UCSD-AML1 (cell line): ENCODE results near the gene FCHSD1.
"Not testable (repeated sequence)": the region's sequence is repeated elsewhere in the genome, so short reads cannot be mapped to it uniquely, and the experiment has no call there.

Experiments
- DNase-seq: peaks from one replicate; lab custom pipeline; 2025; ENCODE audit not compliant: unreplicated experiment; lab: John Stamatoyannopoulos, UW

FCHSD1 gene

DNA sequence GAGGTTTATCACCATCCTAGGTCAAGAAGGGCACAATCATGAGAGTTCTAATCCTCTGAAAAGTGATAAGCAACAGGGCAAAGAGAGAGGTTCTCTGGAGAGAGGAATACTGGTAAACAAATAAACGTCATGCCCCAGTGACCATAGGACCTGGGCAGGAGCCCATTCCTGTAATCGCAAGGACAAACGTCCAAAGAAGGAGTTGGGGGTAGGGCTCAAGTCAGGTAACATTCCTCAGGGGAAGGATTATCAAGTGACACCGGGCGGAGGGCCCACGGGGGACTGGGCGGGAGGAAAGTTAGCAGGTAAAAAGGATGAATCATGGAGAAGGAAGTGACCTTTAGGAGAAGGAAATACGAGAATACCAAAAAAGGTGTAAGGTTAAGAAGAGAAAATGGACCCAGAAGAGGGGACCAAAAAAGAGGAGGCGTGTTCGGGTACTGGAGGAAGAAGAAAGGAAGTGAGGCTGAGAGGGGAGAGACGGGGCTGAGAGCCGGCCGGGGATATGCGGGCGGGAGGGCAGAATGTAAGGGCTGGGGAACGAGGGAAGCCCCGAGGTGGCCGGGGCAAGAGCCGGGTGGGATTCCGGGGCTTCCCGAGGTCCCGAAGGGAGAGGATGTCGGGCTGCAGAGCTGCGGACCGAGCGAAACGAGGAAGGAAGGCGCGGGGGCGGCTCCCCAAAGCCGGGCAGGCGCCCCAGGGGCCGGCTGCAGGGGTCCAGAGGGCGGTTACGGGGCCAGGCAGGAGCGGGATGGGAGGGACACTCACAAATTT lies 33.0 kb downstream of the FCHSD1 start:
- peak; percentile 67 for DNase-seq

DNA sequence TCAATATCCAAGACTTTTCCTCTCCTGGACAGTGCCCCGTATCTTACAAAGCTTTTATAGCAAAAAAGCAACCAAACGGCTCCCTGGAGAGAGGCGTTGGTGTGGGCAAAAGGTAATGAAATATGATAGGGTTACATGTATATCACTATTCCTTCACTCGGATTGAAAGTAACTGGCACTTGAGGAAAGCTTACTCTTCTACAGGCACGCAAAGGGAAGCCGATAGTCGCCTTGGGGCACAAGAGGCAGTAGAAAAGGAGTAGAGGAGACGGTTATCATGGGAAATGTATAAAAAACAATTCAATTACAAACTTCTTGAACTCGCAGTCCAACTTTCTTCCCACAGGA lies 33.6 kb downstream of the FCHSD1 start:
- DNase-seq: no peak

DNA sequence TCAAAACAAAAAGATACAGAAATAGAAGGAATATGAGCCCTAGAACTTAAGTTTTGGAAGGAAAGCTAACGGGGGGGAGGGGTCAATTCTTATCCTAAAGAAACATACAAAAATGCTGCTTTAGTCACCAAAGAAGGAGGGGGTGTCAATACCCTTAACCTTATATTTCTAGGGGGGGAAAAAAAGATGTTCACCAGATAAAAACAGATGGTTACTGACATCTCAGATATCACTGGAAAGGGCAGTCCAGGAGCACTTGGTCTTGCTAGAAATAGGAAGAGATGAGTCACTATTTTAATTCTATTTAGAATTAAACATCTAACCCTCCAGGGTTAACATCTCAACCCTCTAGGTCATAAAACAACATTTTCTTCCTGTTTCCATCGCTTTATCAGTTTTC lies 34.1 kb downstream of the FCHSD1 start:
- DNase-seq: no peak

DNA sequence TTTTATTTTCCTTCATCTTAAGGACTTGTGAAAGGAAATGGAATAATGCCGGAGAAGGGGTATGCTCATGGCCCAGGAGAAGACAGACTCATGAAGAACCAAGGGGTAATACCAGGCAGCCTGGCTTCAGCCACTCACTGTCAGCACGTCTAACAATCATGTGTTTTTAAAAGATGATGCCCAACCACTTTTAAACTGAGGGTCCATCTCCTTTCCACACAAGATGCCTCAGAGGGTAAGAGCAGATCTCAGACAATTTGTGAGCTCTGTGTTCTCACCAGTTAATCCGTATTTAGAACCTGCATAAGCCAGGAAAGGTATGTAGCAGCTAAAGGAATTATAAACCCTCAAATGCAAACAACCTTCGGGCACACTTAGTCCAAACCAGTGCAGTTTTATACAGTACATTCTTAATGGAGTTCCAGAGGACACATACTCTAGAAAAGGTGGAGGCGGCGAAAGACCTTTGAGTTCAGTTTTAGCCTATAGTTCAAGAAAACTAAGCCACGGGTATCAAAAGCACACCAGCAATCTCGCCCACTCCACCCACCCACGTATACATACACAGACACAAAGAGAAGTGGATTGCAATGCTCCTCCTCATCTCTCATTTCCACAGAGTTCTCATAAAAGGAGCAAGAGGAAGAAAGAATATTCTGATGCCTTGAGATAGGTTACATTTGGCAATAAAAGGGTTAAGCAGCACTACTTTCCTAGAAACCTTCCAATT lies 35.1 kb downstream of the FCHSD1 start:
- no peak for DNase-seq

DNA sequence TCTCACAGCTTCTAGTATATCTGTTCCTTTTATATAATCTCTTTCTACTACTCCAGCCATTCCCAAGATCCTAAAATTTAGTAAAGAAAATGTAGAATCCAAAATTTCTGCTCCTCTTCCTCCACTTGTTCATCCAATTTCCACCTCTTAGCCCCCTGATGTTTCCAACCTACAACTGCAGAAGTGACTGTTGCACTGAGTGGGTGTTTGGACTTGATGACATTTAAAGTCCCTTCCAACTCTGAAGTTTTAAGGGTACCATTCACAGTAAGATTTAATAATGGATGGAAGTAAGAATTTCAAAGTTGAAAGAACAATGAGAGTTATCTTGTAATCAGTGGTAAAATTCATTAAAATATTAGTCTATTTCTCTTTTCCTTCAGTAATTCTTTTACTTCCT lies 37.9 kb downstream of the FCHSD1 start:
- no peak for DNase-seq

DNA sequence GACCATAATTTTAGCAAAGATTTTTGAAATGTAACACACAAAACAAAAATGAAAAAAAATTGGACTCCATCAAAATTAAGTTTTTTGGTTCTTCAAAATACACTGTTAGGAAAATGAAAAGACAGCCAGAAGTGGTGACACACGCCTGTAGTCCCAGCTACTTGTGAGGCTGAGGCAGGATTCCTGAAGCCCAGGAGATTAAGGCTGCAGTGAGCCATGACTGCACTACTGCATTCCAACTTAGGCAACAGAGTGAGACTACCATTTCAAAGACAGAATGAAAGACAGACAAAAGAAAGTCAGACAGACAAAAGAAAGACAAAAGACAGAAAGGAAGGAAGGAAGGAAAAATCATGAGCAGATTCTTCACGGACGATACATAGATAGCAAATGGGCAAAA lies 39.9 kb downstream of the FCHSD1 start:
- no peak for DNase-seq

DNA sequence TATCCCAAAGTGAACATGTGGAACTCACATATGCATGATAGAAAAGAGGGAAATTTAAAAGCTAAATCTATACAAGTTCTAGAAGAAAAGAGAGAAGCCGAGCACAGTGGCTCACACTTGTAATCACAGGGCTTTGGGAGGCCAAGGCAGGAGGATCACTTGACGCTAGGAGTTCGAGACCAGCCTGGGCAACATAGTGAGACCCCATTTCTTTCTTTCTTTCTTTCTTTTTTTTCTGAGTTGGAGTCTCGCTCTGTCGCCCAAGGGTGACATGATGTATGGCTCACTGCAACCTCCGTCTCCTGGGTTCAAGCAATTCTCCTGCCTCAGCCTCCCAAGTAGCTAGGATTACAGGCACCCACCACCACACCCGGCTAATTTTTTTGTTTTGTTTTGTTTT lies 41.3 kb downstream of the FCHSD1 start:
- not testable (repeated sequence) for DNase-seq

DNA sequence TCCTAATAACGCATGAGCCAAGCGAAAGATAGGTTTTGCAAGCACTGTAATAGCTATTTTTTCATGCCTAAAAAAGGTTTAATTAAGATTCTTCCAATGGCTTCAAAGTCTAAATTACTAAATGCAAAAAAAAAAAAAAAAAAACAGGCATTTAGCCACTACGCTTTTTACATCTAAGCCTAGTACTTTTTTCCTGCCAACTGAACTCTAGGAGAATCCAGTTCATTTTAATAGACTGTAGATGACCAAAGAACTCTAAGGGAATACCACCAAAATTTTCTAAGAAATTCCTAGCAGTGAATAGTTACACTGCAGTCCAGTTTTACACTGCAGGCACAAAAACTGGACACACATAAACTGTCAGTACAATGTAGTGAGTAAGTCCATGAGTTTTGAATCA lies 42.2 kb downstream of the FCHSD1 start:
- DNase-seq: no peak

DNA sequence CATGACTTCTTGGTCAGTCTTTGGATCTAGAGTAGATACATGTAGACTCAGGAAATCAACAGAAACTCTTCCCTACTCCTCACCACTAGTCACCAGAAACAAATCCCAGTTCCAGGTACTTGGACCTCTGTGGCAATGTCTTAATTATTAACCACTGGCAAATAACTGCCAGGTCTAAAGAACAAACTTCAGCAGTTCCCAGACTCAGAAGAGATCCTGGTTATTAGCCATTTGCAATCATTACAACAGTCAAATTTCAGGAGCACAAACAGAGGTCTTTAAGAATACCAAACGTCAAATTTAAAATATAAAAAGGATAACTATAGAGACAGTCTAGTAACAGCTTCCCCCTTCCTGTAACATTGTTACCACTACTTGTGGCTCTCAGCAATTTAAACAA lies 42.7 kb downstream of the FCHSD1 start:
- no peak for DNase-seq

DNA sequence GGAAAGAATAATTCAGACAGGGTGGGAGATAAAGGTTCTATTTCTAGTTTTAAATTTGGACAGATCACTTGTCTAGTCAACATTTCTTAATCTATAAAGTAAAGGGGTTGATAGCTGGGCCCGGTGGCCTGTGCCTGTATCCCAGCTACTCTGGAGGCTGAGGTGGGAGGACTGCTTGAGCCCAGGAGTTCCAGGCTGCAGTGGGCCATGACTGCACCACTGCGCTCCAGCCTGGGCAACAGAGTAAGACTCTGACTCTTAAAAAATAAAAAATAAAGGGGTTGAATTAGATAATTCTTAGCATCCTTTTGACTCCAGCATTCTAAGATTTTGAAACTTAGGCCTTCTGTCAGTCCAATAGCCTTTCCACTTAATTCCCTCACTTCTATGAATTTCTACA lies 43.2 kb downstream of the FCHSD1 start:
- DNase-seq: no peak

DNA sequence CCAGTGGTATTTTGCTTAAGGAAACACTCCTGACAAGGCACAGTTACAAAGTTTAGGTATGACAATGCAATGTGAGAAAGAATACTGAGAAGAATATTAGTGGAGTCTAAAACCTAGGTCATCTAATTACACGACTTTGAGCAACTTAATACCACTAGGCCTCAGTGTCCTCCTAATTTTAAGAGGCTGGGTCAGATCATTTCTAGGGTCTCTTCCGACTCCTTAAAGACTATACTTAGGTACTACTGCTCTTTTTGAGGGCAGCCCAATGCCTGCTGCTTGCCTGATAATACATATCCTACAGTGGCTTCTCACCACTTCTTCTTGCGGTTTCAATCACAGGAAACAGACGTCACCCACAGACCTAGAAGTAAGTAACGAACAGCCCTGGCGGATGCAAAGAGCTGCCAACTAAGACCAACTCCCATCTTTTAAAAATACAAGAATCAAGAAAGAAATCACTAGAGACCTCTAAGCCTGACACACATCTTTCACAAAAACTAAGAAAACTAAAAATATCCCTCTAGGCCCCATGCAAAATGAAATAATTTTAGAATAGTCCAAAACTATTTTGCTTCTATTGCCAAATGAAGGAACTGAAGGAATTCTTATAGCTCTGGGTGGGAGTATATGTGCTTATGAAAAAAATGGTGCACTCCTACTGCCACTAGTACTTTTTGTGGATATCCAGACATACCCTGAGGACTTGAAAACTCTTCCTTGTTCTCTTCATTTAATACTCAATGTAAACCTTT lies 45.5 kb downstream of the FCHSD1 start:
- peak; percentile 74 for DNase-seq

DNA sequence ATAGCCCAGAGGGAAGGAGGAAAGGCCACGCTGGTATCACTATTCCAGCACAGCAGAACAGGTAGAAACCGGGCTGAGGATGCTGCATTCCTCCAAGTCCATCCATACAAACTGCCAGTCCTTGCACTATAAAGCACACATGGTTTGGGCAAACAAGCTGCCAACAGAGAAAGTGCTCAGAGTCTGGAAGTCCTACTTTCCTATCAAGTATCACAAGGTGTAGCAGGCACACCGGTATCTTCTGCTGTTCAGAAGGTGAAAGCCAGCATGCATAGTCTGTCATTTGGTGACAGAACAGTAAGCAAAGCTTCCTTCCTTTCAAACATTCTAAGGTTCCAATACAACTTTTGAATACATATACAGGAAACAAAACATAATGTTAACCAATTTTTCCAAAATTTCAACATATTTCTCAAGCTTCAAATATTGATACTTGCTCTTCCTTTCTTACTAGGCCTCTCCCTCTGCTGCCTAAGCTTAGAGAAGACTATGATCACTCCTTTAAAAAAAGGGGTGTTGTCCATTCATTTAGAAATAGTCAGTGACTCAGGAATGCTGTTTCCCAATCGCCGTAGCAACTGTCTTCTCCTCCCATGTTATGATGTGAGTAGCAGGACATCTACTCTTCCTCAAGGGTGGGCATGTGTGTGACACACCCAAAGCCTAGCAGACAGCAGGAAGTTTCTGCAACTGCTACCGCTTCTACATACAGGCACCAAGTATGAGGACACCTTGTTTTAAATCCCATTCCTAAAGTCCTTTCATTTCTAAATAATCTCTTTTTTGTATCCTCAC lies 47.1 kb downstream of the FCHSD1 start:
- DNase-seq: no peak

DNA sequence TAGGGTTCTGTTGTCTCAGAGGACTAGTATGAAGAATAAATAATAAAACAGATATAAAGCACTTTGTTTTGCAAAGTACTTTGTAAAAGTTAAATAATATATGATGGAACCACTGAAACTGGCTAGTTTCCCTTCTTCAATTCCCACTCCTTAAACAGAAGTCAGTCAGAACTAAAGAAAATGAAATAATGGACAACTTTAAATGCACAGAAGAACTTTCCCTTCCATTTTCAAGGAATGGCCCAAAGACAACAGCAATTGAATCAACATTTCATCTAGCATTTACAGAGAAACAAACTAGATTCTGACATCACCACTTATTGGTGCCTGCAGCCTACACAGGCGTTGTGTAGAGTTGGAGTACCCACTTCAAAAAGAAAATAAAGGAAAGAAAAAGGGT lies 48.6 kb downstream of the FCHSD1 start:
- no peak for DNase-seq

DNA sequence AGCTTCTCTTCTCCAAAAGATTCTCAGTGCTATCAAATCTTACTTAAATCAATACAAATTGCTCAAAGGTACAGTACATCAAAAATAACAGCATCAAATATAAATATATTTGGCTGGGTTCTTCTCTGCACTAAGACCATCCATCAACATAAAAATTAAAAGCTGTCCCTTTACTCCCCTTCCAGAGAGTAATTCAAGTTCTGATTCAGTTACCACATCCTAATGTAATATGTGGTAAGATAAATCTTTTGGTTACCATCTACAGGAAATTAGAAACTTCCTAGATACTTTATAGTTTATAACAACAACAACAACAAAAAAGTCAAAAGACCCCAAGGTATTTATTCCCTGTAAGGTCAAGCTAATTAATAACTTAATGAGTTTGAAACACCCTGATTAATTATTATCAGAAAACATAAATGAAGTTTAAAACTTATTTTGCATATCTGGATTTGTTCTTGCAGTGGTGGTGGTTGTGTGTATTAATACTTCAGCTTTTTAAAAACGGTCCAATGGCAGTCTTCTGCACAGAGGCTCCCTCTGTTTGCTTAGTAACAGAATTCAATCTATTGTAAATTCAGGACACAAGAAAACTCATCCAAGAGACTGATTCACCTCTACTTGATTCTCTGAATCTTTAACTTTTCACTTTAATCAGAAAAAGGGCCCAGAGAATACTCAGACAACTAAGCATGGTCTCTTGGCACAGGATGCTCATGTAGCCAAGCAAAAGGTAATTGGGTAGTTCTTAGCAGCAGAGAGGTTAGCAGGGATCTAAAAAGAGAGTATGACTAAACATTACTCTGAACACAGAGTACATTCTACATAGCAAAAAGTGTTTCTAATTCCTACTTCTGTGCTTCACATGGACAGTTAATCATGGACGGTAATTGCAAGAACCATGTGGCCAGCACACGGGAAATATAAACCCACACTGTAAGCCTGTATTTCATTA lies 52.5 kb downstream of the FCHSD1 start:
- DNase-seq: no peak

DNA sequence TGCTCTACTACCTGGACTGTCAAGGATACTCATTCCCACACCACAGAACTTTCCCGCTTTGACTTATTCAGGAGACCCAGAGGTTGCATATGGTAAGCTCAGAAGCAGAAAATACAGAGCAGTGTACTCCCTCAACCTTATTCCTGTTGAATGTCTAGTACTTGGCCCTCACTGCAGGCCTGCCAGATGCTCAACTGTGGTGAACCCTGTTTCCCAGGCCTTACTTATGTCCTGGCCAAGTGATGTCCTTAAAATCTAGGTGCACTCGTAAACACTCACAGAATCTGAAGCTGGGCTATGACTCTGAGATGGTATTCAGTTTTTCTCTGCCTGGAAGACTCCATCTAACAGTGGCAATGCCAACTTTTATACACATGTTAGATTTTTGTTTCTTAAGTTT lies 53.4 kb downstream of the FCHSD1 start:
- no peak for DNase-seq

DNA sequence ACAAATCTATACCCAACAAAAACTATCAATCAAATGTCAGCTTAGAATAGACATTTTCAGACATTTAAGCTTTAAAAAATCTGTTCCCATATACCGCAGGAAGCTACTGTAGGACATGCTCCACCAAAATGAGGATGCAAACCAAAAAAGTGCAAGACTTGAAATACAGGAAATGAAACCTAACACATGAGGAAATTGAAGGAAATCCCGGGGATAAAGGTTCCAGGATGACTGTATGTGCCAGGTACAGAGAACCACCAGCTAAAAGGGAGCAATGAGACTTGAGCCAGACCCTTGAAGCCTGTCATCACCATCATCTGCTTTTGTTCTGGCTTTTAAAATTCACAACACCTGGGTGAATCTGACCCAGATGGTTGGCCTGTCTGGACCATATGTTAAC lies 53.8 kb downstream of the FCHSD1 start:
- no peak for DNase-seq

DNA sequence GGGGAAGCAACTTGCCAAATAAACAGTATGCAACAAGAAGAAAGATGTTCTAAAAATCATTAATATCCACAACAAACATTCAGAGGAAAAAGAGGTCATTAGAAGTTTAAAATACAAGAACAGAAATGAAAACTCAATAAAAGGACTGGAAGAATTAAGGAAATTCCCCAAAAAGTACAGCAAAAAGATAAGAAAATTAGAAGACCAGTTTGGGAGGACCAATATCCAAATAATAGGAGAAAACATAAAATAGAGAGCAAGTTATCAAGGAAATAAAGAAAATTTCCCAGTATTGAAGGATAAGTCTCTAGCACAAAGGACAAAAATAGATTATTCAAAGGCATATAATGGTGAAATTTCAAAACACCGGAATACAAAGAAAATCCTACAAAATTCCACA lies 54.4 kb downstream of the FCHSD1 start:
- DNase-seq: no peak

DNA sequence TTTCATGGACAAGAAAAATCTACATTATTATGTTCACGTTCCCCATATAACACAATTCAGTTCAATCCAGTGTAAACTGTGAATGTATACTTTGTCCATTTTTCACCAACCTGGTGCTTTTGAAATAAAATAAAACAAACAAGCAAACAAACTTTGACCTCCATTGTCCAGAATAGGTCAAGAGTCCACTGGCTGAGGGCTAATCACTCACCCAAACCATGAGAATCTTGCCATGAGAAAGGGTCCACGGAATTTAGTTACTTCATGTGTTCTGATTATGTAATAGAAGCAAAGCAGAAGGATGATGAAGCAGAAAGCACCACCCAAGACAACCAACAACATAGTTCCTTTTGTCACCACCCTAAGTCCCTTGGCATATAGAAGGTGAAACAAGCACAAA lies 61.1 kb downstream of the FCHSD1 start:
- DNase-seq: no peak
